ENCODE data around the gene OR6K3.

OR6K3 gene

DNA sequence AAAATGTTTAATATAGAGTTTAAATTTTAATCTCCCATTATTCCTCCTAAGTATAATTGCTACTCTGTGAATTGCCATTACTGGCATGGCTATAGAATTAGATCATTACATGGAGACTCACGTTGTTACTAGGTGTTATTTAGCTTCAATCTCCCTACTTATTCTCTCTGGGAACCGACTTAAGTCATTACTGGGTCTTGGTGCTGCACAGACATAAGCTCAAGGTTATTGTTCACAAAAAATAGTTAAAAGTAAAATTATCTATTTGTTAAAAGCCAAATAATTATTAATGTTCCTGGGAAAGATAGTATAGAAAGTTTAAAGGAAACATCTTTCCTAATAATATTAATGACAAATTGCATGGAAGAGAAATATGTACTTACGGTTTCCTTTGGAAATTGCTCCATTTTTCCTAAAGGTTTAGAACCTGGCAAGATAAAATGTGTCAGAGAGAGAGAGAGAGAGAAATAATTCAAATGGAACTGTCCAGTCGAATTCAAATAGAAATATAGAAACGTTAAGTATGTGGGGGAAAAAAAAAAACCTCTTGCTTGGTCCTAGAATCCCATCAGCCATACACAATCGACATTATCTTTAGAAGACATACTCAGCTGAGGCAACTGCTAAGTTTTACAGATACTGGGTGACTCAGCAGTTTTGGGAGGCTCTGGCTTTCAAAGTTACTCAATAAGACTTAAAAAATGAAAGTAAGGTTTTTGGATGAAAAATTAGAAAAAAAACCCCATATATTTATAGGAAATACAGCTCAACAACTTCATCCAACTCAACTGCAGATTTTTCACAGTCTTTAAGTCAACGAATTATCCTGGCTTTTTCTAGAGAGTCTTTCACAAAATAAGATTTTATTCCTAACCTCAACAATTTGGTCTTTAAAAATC, 34.2 kb downstream of the OR6K3 start, which contains the start of gene SPTA1:
TSS of gene SPTA1 (minus strand) at position 605 of the 899 bp plus-strand sequence. CDS start at position 407, 198 bp downstream.
- DNase-seq: peak; percentile 14

DNA sequence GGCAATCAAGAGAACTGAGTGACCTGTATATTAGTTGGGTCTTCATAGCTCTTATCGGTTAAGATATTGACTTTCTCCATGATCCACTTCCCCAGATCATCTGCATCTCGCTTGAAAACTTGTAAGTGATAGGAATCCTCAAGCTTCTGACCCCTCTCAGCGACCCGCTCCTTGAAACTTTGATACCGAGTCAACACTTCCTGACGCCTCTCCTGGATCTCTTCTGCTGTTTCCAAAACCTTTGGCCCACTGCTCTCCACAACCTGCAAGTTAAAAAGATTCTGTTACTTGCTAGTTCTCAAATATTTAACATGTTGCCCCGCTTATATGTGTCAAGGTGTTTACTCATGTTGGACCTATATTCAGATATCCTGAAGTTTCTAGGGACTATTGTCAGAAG, 35.4 kb downstream of the OR6K3 start:
- DNase-seq: no peak

GRCh38 chr1:158681606-158682005, 38.9 kb downstream of the OR6K3 start:
- DNase-seq: no peak

DNA sequence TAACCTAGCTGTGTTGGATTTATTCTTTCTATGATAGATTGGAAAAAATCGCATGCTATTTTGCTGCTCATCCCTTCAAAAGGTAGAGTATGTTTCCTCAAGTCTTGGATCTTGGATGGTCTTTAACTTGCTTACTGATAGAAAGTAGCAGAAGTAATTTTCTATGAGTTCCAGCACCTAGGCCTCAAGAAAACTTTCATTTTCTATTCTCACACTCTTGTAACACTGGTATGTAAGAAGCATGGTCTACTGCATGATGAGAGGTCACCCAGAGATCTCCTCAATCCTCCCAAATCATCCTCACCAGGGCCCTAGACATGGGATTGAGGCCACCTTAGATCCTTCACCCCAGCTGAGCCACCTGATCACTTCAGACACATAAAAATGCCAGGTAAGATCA, 41.2 kb downstream of the OR6K3 start:
- DNase-seq: no peak

GRCh38 chr1:158675563-158676323, 44.8 kb downstream of the OR6K3 start:
- no peak for DNase-seq

DNA sequence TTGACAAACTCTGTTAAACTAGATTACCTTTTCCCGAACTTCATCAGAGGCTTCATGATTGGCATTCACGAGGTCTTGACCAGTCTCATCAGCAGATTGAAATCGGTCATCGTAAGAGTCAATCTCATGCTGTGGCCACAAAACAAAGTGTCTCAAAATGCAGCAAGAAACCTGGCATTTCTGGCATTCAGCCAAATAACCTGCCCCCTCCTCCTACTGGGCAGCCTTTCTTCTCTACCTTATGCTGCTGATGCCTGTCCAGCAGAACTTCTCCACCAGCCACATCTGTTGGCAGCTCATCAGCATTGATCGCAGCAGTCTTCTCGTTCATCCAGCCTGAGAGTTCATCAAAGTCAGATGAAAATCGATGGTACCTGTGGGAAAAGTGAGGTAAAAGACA, 46.2 kb downstream of the OR6K3 start:
- no peak for DNase-seq
